AG04450 (cell line): ENCODE measurements around the gene HMX3. TPM values are rescaled to one million over a fixed set of nuclear protein-coding genes. Genes with fewer than 3 reads are reported as not detected.

Experiments used
- CTCF ChIA-PET: fragments of 300-600, 350-600 bp; formaldehyde crosslinking; extraction: SDS; loops from one replicate; lab custom pipeline; 2022; ENCODE audit warnings: antibody characterized with exemption, inconsistent platforms; lab: Charles Lee
- POLR2A ChIA-PET: fragments of 350-600 bp; formaldehyde crosslinking; extraction: SDS; loops from one replicate; lab custom pipeline; 2021; ENCODE audit warnings: antibody characterized with exemption, inconsistent platforms; lab: Yijun Ruan, JAX
- DNase-seq: peaks from one replicate; pipeline ENCODE4 v3.0.0-alpha.2; 2011; ENCODE audit warnings: low read depth, low spot score
- H3K27ac ChIP-seq: one replicate; pipeline ENCODE4 v1.5.1; 2012; ENCODE audit warnings: low read depth, low read length, control low read depth
- H3K27me3 ChIP-seq: one replicate; pipeline ENCODE4 v1.6.0; 2012; ENCODE audit warnings: low read length; ENCODE audit not compliant: control insufficient read depth, insufficient read depth
- H3K4me3 ChIP-seq: 2 replicates; pipeline ENCODE4 v1.5.1; 2011; ENCODE audit warnings: mild to moderate bottlenecking, low read depth, low read length, control low read depth
- H3K9me3 ChIP-seq: 2 replicates; pipeline ENCODE4 v1.5.1; 2012; ENCODE audit warnings: low read length; ENCODE audit not compliant: control insufficient read depth, insufficient read depth
- polyA plus RNA-seq: library from polyadenylated mRNA; depleted of rRNA; stranded (reverse); fragments of >200 nt; gene quantifications from 2 replicates; pipeline ENCODE4 v1.2.3, GENCODE V29; 2011
- TF ChIP-seq, protein P1 (sequence below): IDR thresholded peaks from 2 replicates; pipeline ENCODE4 v1.5.1; 2011; ENCODE audit warnings: low read depth, low read length, control low read depth, inconsistent platforms

The HMX3 gene
- polyA plus RNA-seq, 1 experiment: not detected

DNA sequence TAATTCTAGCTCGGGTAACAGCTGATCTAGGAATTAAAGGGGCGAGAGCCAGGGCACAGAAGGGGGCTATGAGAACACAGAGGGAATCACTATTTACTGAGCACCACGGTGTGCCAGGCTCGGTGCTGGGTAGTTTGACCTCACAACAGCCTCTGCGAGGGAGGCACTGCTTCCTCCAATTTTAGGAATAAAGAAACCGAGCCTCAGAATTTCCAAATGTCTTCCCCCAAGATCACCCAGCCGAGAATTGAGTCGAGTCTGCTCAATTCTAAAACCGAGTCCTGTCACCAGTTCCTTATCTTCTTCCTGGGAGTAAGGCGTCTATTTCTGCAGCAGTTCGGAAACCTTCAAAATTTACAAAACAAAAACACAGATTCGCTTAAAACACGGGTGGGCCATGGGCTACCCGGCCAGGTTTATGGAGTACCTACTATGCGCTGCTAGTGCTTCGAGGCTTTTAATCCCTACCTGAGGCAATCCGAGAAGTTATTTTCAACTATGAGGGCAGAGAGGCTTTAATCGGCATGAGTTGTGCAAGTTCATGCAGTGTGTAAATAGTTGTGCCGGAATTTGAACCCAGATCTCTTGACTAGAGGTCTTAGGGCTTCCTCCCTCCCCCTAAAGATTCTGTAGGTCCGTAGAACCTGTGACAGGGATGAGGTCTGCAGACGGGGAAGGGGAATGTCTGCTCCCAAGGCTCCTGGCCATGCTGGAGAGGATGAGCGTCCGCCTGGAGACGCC, 11.3 kb downstream of the HMX3 start:
- TF ChIP-seq, protein P1, sequence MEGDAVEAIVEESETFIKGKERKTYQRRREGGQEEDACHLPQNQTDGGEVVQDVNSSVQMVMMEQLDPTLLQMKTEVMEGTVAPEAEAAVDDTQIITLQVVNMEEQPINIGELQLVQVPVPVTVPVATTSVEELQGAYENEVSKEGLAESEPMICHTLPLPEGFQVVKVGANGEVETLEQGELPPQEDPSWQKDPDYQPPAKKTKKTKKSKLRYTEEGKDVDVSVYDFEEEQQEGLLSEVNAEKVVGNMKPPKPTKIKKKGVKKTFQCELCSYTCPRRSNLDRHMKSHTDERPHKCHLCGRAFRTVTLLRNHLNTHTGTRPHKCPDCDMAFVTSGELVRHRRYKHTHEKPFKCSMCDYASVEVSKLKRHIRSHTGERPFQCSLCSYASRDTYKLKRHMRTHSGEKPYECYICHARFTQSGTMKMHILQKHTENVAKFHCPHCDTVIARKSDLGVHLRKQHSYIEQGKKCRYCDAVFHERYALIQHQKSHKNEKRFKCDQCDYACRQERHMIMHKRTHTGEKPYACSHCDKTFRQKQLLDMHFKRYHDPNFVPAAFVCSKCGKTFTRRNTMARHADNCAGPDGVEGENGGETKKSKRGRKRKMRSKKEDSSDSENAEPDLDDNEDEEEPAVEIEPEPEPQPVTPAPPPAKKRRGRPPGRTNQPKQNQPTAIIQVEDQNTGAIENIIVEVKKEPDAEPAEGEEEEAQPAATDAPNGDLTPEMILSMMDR: no peak
- CTCF ChIA-PET: no interaction called here
- POLR2A ChIA-PET: no interaction called here

DNA sequence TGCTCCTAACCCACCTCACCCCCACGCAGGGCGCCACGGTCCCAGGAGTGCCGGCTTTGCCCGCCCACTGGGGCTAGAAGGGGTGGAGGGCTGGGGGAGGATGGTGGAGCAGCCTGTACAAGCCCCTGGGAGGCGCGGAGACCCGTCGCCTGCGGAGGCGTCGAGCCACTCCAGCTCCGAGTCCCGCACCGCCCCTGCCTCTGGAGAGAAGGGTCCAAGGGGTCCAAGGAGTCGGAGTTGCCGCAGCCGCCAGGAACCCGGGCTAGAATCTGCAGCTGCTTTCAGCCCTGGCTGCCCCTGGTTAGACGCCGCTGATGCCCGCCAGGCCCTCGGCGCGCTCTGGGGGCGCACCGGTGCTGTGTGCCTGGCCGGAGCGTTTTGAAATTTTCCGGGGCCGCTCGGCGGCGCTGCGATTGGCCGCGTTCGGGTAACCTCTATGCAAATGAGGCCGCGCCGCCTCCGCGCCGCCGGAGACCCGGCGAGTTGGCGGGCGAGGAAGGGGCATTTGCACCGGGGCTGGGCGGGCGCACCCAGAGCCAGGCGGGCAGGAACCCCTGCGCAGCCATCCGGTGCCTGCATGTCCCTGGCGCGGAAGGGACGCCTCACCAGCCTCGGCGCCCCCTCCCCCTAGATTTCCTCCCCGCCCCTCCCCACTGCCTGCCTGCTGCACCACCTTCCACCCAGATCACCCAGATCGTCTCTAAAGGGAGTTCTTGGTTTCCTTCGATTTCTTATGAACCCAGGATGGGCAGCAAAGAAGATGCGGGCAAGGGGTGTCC, 12.1 kb downstream of the HMX3 start, which contains the start of gene HMX2:
TSS of gene HMX2 (plus strand) at position 502 of the 779 bp plus-strand sequence. CDS start at position 745, 243 bp downstream.
- Histone ChIP-seq H3K27ac (no peak within 1 kb of the TSS), H3K9me3 (peaks cover 9% of the 10 kb centered on the region; the same call in 1 of the 2 replicates), H3K27me3 (peaks cover 95% of the 10 kb centered on the region), H3K4me3 (no peak within 1 kb of the TSS)
- CTCF ChIA-PET: no interaction called here
- TF ChIP-seq, protein P1: no peak
- POLR2A ChIA-PET: no interaction called here
- DNase-seq: no peak

More for the DNA sequence above, 11.3 kb downstream of the HMX3 start:
- Histone ChIP-seq H3K27ac (no peak overlapping the region), H3K9me3 (peaks cover 10% of the 10 kb centered on the region; the same call in 1 of the 2 replicates), H3K4me3 (no peak overlapping the region), H3K27me3 (peaks cover 97% of the 10 kb centered on the region)
- DNase-seq: no peak

DNA sequence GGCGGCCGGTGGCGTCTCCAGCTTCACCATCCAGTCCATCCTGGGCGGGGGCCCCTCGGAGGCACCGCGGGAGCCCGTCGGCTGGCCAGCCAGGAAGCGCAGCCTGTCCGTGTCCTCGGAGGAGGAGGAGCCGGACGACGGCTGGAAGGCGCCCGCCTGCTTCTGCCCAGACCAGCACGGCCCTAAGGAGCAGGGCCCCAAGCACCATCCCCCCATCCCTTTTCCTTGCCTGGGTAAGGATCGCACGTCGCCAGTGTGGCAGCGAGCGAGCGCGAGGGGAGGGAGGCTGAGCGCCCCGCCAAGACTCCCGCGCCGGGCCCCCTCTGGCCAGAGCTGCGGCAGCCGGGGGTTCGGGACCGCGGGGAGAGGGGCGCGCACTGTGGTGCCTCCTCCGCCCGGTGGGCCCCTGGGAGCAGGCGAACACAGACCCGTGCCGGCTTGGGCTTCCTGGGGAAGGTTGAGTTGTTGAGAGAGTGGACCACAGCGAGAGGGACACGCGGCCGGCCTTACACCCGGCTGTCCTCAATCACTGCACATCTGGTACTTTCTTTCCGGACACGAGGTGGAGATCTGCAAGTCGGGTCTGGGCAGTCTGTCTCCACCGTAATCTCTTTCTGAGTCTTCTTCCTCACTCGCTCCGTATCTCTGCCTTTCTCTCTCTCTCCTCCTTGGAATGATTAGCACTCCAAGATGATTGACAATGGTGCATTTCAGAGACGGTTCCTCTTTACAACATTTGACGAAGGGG, 12.8 kb downstream of the HMX3 start:
- no peak overlapping the region for H3K4me3 ChIP-seq
- ChIA-PET POLR2A (interaction anchor here (0.6 kb wide), 1 partner anchor 774 kb away, joined by 3 read pairs; no protein-coding TSS in a partner anchor), CTCF (interaction anchor here (2.0 kb wide), 1 partner anchor 15 kb away, joined by 6 read pairs; no protein-coding TSS in a partner anchor)
- DNase-seq: no peak
- peaks cover 89% of the 10 kb centered on the region for H3K27me3 ChIP-seq
- H3K9me3 ChIP-seq: peaks cover 6% of the 10 kb centered on the region; the same call in 1 of the 2 replicates
- TF ChIP-seq, protein P1: no peak
- H3K27ac ChIP-seq: no peak overlapping the region

DNA sequence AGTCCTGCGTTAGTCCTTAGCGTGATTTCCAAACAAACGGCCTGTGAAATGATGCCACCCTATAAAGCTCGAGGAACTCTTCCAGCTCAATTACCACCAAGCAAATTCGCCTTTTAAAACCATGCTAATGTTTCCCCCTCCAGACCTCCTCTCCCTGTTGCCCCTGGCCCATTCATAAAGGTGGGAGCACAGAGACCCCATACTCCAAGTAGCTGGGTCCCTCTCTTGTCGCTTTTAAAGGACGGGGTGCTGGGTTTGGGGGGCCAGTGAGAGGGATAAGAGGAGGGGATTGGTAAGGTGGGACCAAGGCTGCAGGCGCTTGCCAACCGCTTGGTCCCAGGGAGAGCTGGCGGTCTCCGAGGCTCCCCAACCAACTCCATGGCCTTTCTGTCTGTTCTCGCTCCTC, 13.4 kb downstream of the HMX3 start:
- ChIA-PET POLR2A (interaction anchor here (0.6 kb wide), 1 partner anchor 775 kb away, joined by 3 read pairs; no protein-coding TSS in a partner anchor), CTCF (interaction anchor here (1.1 to 2.0 kb wide), 2 partner anchors 16 to 168 kb away, joined by 3 to 6 read pairs; no protein-coding TSS in a partner anchor)
- Histone ChIP-seq H3K4me3 (no peak overlapping the region), H3K27me3 (peaks cover 84% of the 10 kb centered on the region), H3K9me3 (peaks cover 6% of the 10 kb centered on the region; the same call in 1 of the 2 replicates), H3K27ac (no peak overlapping the region)
- TF ChIP-seq, protein P1: no peak
- no peak for DNase-seq
